GM12878 (cell line): ENCODE results near the gene C14orf119. TPM values are rescaled to one million over a fixed set of nuclear protein-coding genes. Genes with fewer than 3 reads are reported as not detected.

Source experiments
- BCL11A ChIP-seq: IDR thresholded peaks from 2 replicates; pipeline ENCODE4 v1.6.1; 2011; ENCODE audit warnings: low read depth, low read length
- CEBPB ChIP-seq, 2 experiments: fragments of 150-350 bp in 1 of 2; IDR thresholded peaks; 2 replicates each; pipeline ENCODE4 v1.6.1; 2012 to 2014; ENCODE audit warnings: low read depth in 2 of 2, low read length in 2 of 2, borderline replicate concordance in 1 of 2, inconsistent platforms in 1 of 2
- CHD1 ChIP-seq: IDR thresholded peaks from 2 replicates; pipeline ENCODE4 v1.6.1; 2012; ENCODE audit warnings: low read depth, low read length, improper control_type of control experiment
- CHD2 ChIP-seq: IDR thresholded peaks from 2 replicates; pipeline ENCODE4 v1.6.1; 2011; ENCODE audit warnings: low read depth, low read length, improper control_type of control experiment, borderline replicate concordance
- CHD4 ChIP-seq: fragments of 200-600 bp; sonication (generic); IDR thresholded peaks from 2 replicates; pipeline ENCODE4 v1.6.1; 2016; ENCODE audit warnings: mild to moderate bottlenecking
- CREM ChIP-seq: IDR thresholded peaks from 2 replicates; pipeline ENCODE4 v1.6.1; 2014; ENCODE audit warnings: antibody characterized with exemption, low read depth
- GATAD2B ChIP-seq: fragments of 450-650 bp; conservative IDR thresholded peaks from 2 replicates; pipeline ENCODE4 v1.6.1; 2017; ENCODE audit warnings: low read depth, mild to moderate bottlenecking, moderate library complexity
- LARP7 ChIP-seq: fragments of 450-650 bp; IDR thresholded peaks from 2 replicates; pipeline ENCODE4 v1.6.1; 2017; ENCODE audit warnings: mild to moderate bottlenecking
- PAX5 ChIP-seq: IDR thresholded peaks from 2 replicates; pipeline ENCODE4 v1.6.1; 2011; ENCODE audit warnings: low read depth, low read length, borderline replicate concordance
- PBX3 ChIP-seq: IDR thresholded peaks from 2 replicates; pipeline ENCODE4 v1.6.1; 2011; ENCODE audit warnings: mild to moderate bottlenecking, low read depth, low read length, moderate library complexity; ENCODE audit not compliant: insufficient replicate concordance
- PRDM15 ChIP-seq: fragments of 450-650 bp; formaldehyde crosslinking; IDR thresholded peaks from 2 replicates; pipeline ENCODE4 v1.4.0; 2020; ENCODE audit warnings: mild to moderate bottlenecking, moderate library complexity
- SUPT20H ChIP-seq: IDR thresholded peaks from 2 replicates; pipeline ENCODE4 v1.6.1; 2011; ENCODE audit warnings: low read depth, mild to moderate bottlenecking, low read length, moderate library complexity, borderline replicate concordance; ENCODE audit not compliant: control insufficient read depth
- ZNF622 ChIP-seq: fragments of 450-650 bp; IDR thresholded peaks from 2 replicates; pipeline ENCODE4 v1.6.1; 2017; ENCODE audit warnings: mild to moderate bottlenecking, inconsistent platforms
- polyA plus RNA-seq, 11 experiments: library from polyadenylated mRNA; depleted of rRNA in 4 of 11; unstranded in 6 of 11; stranded (reverse) in 5 of 11; fragments of >200 nt; fragmentation: Nextera tagmentation in 4 of 11; fragmentation: Illumina TruSeq in 1 of 11; extraction: Ambion mirVana in 4 of 11; extraction: Trizol in 1 of 11; gene quantifications; 1 replicate in 1 of 11; 2 replicates in 10 of 11; pipeline versions ENCODE4 v1.2.1 to v1.2.3, GENCODE V29; 2011 to 2016; ENCODE audit warnings: inconsistent platforms in 2 of 11, missing spikeins in 2 of 11, low read depth in 1 of 11
- total RNA-seq, 4 experiments: library from RNA; depleted of rRNA in 3 of 4; stranded (reverse); fragments of >200 nt in 3 of 4; fragmentation: Illumina TruSeq in 1 of 4; extraction: Trizol in 1 of 4; gene quantifications; 2 replicates each; pipeline versions ENCODE4 v1.2.1 to v1.2.3, GENCODE V29; 2013 to 2021
- TF ChIP-seq, protein P1 (sequence below): fragments of 450-650 bp; formaldehyde crosslinking; IDR thresholded peaks from 2 replicates; pipeline ENCODE4 v1.5.0; 2022; ENCODE audit warnings: mild to moderate bottlenecking, missing genetic modification characterization
- TF ChIP-seq, protein P2 (sequence below): IDR thresholded peaks from 2 replicates; pipeline ENCODE4 v1.6.1; 2011; ENCODE audit warnings: borderline replicate concordance, low read depth, mild to moderate bottlenecking, moderate library complexity, low read length; ENCODE audit not compliant: insufficient read depth, poor library complexity, severe bottlenecking

Gene C14orf119
- total and polyA plus RNA-seq, 10 of the 15 experiments (the other 5 are each of a cell fraction or from before 2014, with no cell fraction given), result 32.3 to 228 (median 57.6) TPM

DNA sequence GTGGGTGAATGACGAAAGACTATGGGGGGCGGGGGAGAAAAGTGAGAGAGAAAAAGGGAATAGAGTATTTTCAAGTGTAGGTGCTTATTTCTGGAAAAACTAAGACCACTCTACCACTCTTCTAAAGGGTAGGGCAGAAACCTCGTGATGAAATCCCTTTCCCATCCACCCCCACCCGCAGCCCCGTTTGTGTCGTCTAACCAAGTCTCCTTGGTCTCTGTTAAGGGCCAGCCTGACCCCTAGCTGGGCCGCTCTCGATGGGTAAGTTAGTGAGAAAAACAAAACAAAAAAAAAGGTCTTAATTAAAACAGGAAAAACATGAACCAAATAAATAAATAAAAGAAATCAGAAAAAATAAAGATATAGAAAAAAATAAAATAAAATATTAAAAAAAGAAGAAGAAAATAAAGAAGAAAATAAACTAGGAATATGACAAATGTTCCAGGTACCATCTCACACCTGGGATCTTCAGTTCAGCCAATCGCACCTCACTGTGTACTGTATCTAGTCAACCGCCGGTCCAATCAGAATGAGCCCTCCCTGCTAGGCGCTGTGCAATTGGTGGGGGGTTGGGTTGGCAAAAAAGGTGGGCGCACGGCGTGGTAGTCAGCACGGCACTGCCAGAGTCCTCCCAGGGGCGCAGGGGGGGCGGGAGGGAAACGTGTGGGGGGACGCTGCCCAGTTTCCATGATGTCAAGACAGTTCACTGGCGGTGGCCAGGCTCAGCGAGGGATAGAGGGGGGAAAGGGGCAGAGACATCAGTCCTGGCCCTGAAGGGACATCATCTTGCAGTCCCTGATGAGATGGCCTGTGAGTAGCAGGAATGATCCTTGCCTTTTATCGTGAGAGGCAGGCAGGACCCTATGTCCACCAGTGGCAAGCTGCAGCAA is 28.2 kb upstream of the C14orf119 start (continued):
- TF ChIP-seq CHD1, result no peak
- TF ChIP-seq BCL11A, result no peak
- TF ChIP-seq CEBPB (IDR thresholded peaks at IDR 0.05; ENCODE audit: borderline replicate concordance in 1 of 2, low read depth in 2 of 2, low read length in 2 of 2), result no peak
- TF ChIP-seq CREM, result no peak
- TF ChIP-seq PAX5, result no peak
- TF ChIP-seq CHD2, result no peak
- TF ChIP-seq PBX3, result no peak
- no peak for TF ChIP-seq LARP7
- TF ChIP-seq ZNF622, result no peak
- TF ChIP-seq CHD4, result no peak
- TF ChIP-seq, protein P1, sequence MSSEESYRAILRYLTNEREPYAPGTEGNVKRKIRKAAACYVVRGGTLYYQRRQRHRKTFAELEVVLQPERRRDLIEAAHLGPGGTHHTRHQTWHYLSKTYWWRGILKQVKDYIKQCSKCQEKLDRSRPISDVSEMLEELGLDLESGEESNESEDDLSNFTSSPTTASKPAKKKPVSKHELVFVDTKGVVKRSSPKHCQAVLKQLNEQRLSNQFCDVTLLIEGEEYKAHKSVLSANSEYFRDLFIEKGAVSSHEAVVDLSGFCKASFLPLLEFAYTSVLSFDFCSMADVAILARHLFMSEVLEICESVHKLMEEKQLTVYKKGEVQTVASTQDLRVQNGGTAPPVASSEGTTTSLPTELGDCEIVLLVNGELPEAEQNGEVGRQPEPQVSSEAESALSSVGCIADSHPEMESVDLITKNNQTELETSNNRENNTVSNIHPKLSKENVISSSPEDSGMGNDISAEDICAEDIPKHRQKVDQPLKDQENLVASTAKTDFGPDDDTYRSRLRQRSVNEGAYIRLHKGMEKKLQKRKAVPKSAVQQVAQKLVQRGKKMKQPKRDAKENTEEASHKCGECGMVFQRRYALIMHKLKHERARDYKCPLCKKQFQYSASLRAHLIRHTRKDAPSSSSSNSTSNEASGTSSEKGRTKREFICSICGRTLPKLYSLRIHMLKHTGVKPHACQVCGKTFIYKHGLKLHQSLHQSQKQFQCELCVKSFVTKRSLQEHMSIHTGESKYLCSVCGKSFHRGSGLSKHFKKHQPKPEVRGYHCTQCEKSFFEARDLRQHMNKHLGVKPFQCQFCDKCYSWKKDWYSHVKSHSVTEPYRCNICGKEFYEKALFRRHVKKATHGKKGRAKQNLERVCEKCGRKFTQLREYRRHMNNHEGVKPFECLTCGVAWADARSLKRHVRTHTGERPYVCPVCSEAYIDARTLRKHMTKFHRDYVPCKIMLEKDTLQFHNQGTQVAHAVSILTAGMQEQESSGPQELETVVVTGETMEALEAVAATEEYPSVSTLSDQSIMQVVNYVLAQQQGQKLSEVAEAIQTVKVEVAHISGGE (CRISPR knock-in tag), result no peak
- TF ChIP-seq, protein P2, sequence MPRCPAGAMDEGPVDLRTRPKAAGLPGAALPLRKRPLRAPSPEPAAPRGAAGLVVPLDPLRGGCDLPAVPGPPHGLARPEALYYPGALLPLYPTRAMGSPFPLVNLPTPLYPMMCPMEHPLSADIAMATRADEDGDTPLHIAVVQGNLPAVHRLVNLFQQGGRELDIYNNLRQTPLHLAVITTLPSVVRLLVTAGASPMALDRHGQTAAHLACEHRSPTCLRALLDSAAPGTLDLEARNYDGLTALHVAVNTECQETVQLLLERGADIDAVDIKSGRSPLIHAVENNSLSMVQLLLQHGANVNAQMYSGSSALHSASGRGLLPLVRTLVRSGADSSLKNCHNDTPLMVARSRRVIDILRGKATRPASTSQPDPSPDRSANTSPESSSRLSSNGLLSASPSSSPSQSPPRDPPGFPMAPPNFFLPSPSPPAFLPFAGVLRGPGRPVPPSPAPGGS, result no peak
- no peak for TF ChIP-seq SUPT20H
- TF ChIP-seq GATAD2B, result no peak
- TF ChIP-seq PRDM15, result no peak
- TF ChIP-seq, all 136 proteins: peak for 0
